Neural cell (in vitro differentiated cells): ENCODE data around the gene CWC27. TPM values are rescaled to one million over a fixed set of nuclear protein-coding genes. Genes with fewer than 3 reads are reported as not detected.

Experiments used
- H2AFZ ChIP-seq: fragments of 200-600, 300-800 bp; sonication (generic), shearing (Covaris generic); 2 replicates; pipeline ENCODE4 v1.6.0; 2014; ENCODE audit warnings: low read depth, mild to moderate bottlenecking, antibody characterized with exemption, low read length, moderate library complexity
- H3F3A ChIP-seq: fragments of 200-600 bp; shearing (Covaris generic); 2 replicates; pipeline ENCODE4 v1.6.1; 2016; ENCODE audit warnings: mild to moderate bottlenecking, moderate library complexity, mixed read lengths, antibody characterized with exemption, low read length; ENCODE audit not compliant: insufficient read depth, poor library complexity, severe bottlenecking
- H3K27ac ChIP-seq: fragments of 200-600, 300-800 bp; sonication (generic), shearing (Covaris generic); 2 replicates; pipeline ENCODE4 v1.5.1; 2014; ENCODE audit warnings: mild to moderate bottlenecking, low read length, moderate library complexity
- H3K27me3 ChIP-seq: fragments of 300-800, 200-600 bp; sonication (generic), shearing (Covaris generic); 2 replicates; pipeline ENCODE4 v1.6.0; 2014; ENCODE audit warnings: mild to moderate bottlenecking, low read depth, low read length, moderate library complexity; ENCODE audit not compliant: insufficient read depth
- H3K36me3 ChIP-seq: fragments of 300-800, 200-600 bp; sonication (generic), shearing (Covaris generic); 2 replicates; pipeline ENCODE4 v1.5.1; 2014; ENCODE audit warnings: mild to moderate bottlenecking, antibody characterized with exemption, low read length, moderate library complexity; ENCODE audit not compliant: insufficient read depth
- H3K4me2 ChIP-seq: fragments of 300-800, 200-600 bp; sonication (generic), shearing (Covaris generic); 2 replicates; pipeline ENCODE4 v1.6.0; 2014; ENCODE audit warnings: mild to moderate bottlenecking, low read length
- H3K4me3 ChIP-seq: fragments of 300-800, 200-600 bp; sonication (generic), shearing (Covaris generic); 2 replicates; pipeline ENCODE4 v1.5.1; 2014; ENCODE audit warnings: mild to moderate bottlenecking, low read length, moderate library complexity
- H3K79me2 ChIP-seq: fragments of 200-600 bp; shearing (Covaris generic); replicated peaks from 2 replicates; pipeline ENCODE4 v1.6.0; 2014; ENCODE audit warnings: mild to moderate bottlenecking, low read length, moderate library complexity; ENCODE audit not compliant: insufficient read depth
- H3K9ac ChIP-seq: fragments of 300-800, 200-600 bp; sonication (generic), shearing (Covaris generic); 2 replicates; pipeline ENCODE4 v1.6.1; 2016; ENCODE audit warnings: mild to moderate bottlenecking, low read length, mixed read lengths
- H3K9me2 ChIP-seq: fragments of 200-600 bp; shearing (Covaris generic); 2 replicates; pipeline ENCODE4 v1.6.1; 2016; ENCODE audit warnings: mild to moderate bottlenecking, low read length, mixed read lengths; ENCODE audit not compliant: insufficient read depth
- H3K9me3 ChIP-seq: fragments of 200-600, 300-800 bp; sonication (generic), shearing (Covaris generic); 2 replicates; pipeline ENCODE4 v1.6.1; 2016; ENCODE audit warnings: mild to moderate bottlenecking, mixed run types, low read length, moderate library complexity, mixed read lengths
- H4K20me1 ChIP-seq: fragments of 200-600 bp; shearing (Covaris generic); 2 replicates; pipeline ENCODE4 v1.6.1; 2016; ENCODE audit warnings: mild to moderate bottlenecking, mixed run types; ENCODE audit not compliant: insufficient read depth
- CTCF ChIP-seq: fragments of 450-650 bp; IDR thresholded peaks from 2 replicates; pipeline ENCODE4 v1.5.1; 2014; ENCODE audit warnings: antibody characterized with exemption, mild to moderate bottlenecking, moderate library complexity; ENCODE audit not compliant: poor library complexity, severe bottlenecking
- EP300 ChIP-seq: fragments of 450-650 bp; conservative IDR thresholded peaks from 2 replicates; pipeline ENCODE4 v1.6.1; 2014; ENCODE audit warnings: antibody characterized with exemption, mild to moderate bottlenecking, moderate library complexity; ENCODE audit not compliant: poor library complexity, severe bottlenecking
- EZH2 ChIP-seq: fragments of 200-600, 300-800 bp; shearing (Covaris generic), sonication (generic); IDR thresholded peaks from 2 replicates; pipeline ENCODE4 v1.6.1; 2014; ENCODE audit warnings: antibody characterized with exemption, low read length, borderline replicate concordance, mild to moderate bottlenecking; ENCODE audit not compliant: insufficient read depth, poor library complexity, severe bottlenecking
- MXI1 ChIP-seq: fragments of 450-650 bp; conservative IDR thresholded peaks from 2 replicates; pipeline ENCODE4 v1.6.1; 2014; ENCODE audit warnings: antibody characterized with exemption, mild to moderate bottlenecking; ENCODE audit not compliant: poor library complexity, severe bottlenecking
- POLR2AphosphoS5 ChIP-seq: IDR thresholded peaks from 2 replicates; pipeline ENCODE4 v1.6.1; 2012
- RAD21 ChIP-seq: fragments of 450-650 bp; conservative IDR thresholded peaks from 2 replicates; pipeline ENCODE4 v1.6.1; 2014; ENCODE audit warnings: antibody characterized with exemption, mild to moderate bottlenecking, moderate library complexity
- REST ChIP-seq: IDR thresholded peaks from 2 replicates; pipeline ENCODE4 v1.6.1; 2012; ENCODE audit warnings: borderline replicate concordance
- SMC3 ChIP-seq: fragments of 450-650 bp; conservative IDR thresholded peaks from 2 replicates; pipeline ENCODE4 v1.6.1; 2014; ENCODE audit warnings: antibody characterized with exemption, mild to moderate bottlenecking, moderate library complexity; ENCODE audit not compliant: poor library complexity
- TAF1 ChIP-seq: IDR thresholded peaks from 2 replicates; pipeline ENCODE4 v1.6.1; 2012; ENCODE audit warnings: low read depth
- polyA plus RNA-seq: library from polyadenylated mRNA; depleted of rRNA; stranded (reverse); fragments of >200 nt; gene quantifications from 2 replicates; pipeline ENCODE4 v1.2.3, GENCODE V29; 2014

The CWC27 gene
- polyA plus RNA-seq, 1 donor from 2014 or later, result 26.2 TPM

- Histone ChIP-seq H3K4me2 (no peak overlapping the region), H3K9me3 (no peaks in the 10 kb centered on the region), H2AFZ (no peak overlapping the region), H3K27ac (no peak overlapping the region), H3K4me3 (no peak overlapping the region), H3K79me2 (no peaks in the 10 kb centered on the region), H3K9ac (no peak overlapping the region), H3K27me3 (no peaks in the 10 kb centered on the region), H4K20me1 (no peaks in the 10 kb centered on the region), H3F3A (no peaks in the 10 kb centered on the region), H3K9me2 (no peaks in the 10 kb centered on the region), H3K36me3 (no peaks in the 10 kb centered on the region)
- no peak for TF ChIP-seq POLR2AphosphoS5
These were observed 209.8 kb downstream of the CWC27 start for GRCh38 chr5:64978546-64978945.

- Histone ChIP-seq H3K79me2 (no peaks in the 10 kb centered on the region), H3K27me3 (no peaks in the 10 kb centered on the region), H3K4me3 (no peak overlapping the region), H3K4me2 (no peak overlapping the region), H3K9me2 (no peaks in the 10 kb centered on the region), H3K9ac (no peak overlapping the region), H3K36me3 (no peaks in the 10 kb centered on the region), H4K20me1 (no peaks in the 10 kb centered on the region), H3K27ac (no peak overlapping the region), H3F3A (no peaks in the 10 kb centered on the region), H2AFZ (no peak overlapping the region), H3K9me3 (no peaks in the 10 kb centered on the region)
- TF ChIP-seq MXI1 (no peak), REST (no peak), CTCF (no peak), SMC3 (no peak), POLR2AphosphoS5 (no peak), RAD21 (no peak), TAF1 (no peak), EZH2 (no peak), EP300 (no peak)
These were observed 210.8 kb downstream of the CWC27 start for GRCh38 chr5:64979531-64979930.

GRCh38 chr5:64980176-64980575 is 211.4 kb downstream of the CWC27 start:
- H3K9me3 ChIP-seq, result no peaks in the 10 kb centered on the region
- no peak overlapping the region for H2AFZ ChIP-seq
- no peak for TF ChIP-seq EZH2
- TF ChIP-seq TAF1, result no peak
- TF ChIP-seq REST, result no peak
- TF ChIP-seq EP300, result no peak
- no peak for TF ChIP-seq POLR2AphosphoS5
- TF ChIP-seq MXI1, result no peak
- no peak for TF ChIP-seq SMC3
- H3K36me3 ChIP-seq, result no peaks in the 10 kb centered on the region
- H3K9ac ChIP-seq, result no peak overlapping the region
- H3K27me3 ChIP-seq, result no peaks in the 10 kb centered on the region
- H3K4me3 ChIP-seq, result no peak overlapping the region
- no peaks in the 10 kb centered on the region for H3K9me2 ChIP-seq
- H3K79me2 ChIP-seq, result no peaks in the 10 kb centered on the region
- no peak overlapping the region for H3K4me2 ChIP-seq
- H4K20me1 ChIP-seq, result no peaks in the 10 kb centered on the region
- H3K27ac ChIP-seq, result no peak overlapping the region
- no peaks in the 10 kb centered on the region for H3F3A ChIP-seq
